ENCODE data around the gene MED27. TPM values are rescaled to one million over a fixed set of nuclear protein-coding genes. Genes with fewer than 3 reads are reported as not detected.

The MED27 gene
- total and polyA plus RNA-seq, 2 of the 4 experiments (the other 2 are of a cell fraction), result 50.2 to 63.4 TPM

- H3K14ac ChIP-seq (replicated peaks; ENCODE audit: low read depth, low read length), result no peak overlapping the region
- no peak overlapping the region for H4K8ac ChIP-seq (ENCODE audit: low read depth in 2 of 2, low read length in 2 of 2)
- no peak overlapping the region for H4K5ac ChIP-seq (ENCODE audit: low read depth, low read length)
- in situ Hi-C loops (cut with MboI; ENCODE audit: low sequenced_read_pairs), result no loop called here
- H3K4me3 ChIP-seq (ENCODE audit: insufficient read depth, low read depth, low read length), result no peak overlapping the region
- intact Hi-C loops (cut with micrococcal nuclease), result no loop called here
- H3K9me3 ChIP-seq (ENCODE audit: control insufficient read depth, insufficient read depth, low read length), result no peaks in the 10 kb centered on the region
- no peak overlapping the region for H3K56ac ChIP-seq (ENCODE audit: extremely low read depth, insufficient read depth, low read length)
- H3K4ac ChIP-seq (ENCODE audit: low read depth, low read length), result no peak overlapping the region
- no peak overlapping the region for H4K91ac ChIP-seq (ENCODE audit: insufficient read depth, low read depth, low read length)
- ChIA-PET POLR2A (ENCODE audit: unreplicated experiment) (no interaction called here), CTCF (interaction anchor here (1.4 kb wide), 1 partner anchor 11 kb away, joined by 3 read pairs; no protein-coding TSS in a partner anchor)
- H3K9me1 ChIP-seq (ENCODE audit: insufficient read depth, low read length), result peaks cover 6% of the 10 kb centered on the region
- peaks cover 3% of the 10 kb centered on the region; the same call in 1 of the 2 replicates for H3K4me1 ChIP-seq (ENCODE audit: control insufficient read depth, insufficient read depth, low read length)
- H2BK120ac ChIP-seq (ENCODE audit: low read depth, low read length), result no peak overlapping the region
- no peak for ATAC-seq (ENCODE audit: low read depth)
- no peak overlapping the region for H3K4me2 ChIP-seq (ENCODE audit: low read depth, low read length)
- no TSS peak for BruUV-seq (replicated peaks)
- H2AK9ac ChIP-seq (replicated peaks; ENCODE audit: low read depth, low read length, poor library complexity), result no peak overlapping the region
- H4K20me1 ChIP-seq (ENCODE audit: insufficient read depth, low read length), result peaks cover 17% of the 10 kb centered on the region
- no CpG with 5 or more reads among the region's 3 CpGs for WGBS, 2 experiments (ENCODE audit: extremely low coverage in 2 of 2, insufficient read length in 1 of 2)
- H2BK15ac ChIP-seq (ENCODE audit: low read depth, low read length), result no peak overlapping the region
- no peak for DNase-seq
- H3K27me3 ChIP-seq (ENCODE audit: control insufficient read depth, insufficient read depth, low read length), result no peaks in the 10 kb centered on the region
- no peak overlapping the region for H3K23ac ChIP-seq (ENCODE audit: low read depth, low read length)
- H3K18ac ChIP-seq (ENCODE audit: low read depth, low read length), result no peak overlapping the region
- peak; percentile 38; the same call in 1 of the 2 replicates for TF ChIP-seq MAFK (IDR thresholded peaks at IDR 0.05; ENCODE audit: low read depth, low read length)
- TF ChIP-seq MAZ (IDR thresholded peaks at IDR 0.05; ENCODE audit: borderline replicate concordance, low read depth, low read length), result no peak
- no peak overlapping the region for H2BK5ac ChIP-seq (ENCODE audit: low read depth, low read length, poor library complexity, severe bottlenecking)
- dilution Hi-C loops (cut with HindIII; ENCODE audit: low sequenced_read_pairs, unreplicated experiment), result no loop called here
- no peak overlapping the region for H2BK20ac ChIP-seq (ENCODE audit: low read depth, low read length)
- no peak overlapping the region for H3K27ac ChIP-seq (ENCODE audit: insufficient read depth, low read length)
- H3K79me1 ChIP-seq (ENCODE audit: low read depth in 1 of 2, low read length in 2 of 2), result peaks cover 33 to 52% of the 10 kb centered on the region in 2 experiments
- peaks cover 3% of the 10 kb centered on the region; the same call in 1 of the 2 replicates for H3K36me3 ChIP-seq (ENCODE audit: control insufficient read depth, insufficient read depth, low read length)
- H3K9ac ChIP-seq (ENCODE audit: low read depth, low read length), result no peak overlapping the region
- no peak overlapping the region for H2AK5ac ChIP-seq (ENCODE audit: low read depth, low read length)
- H2AFZ ChIP-seq (replicated peaks; ENCODE audit: low read length, poor library complexity), result no peak overlapping the region
Measured at GRCh38 chr9:132015866-132016265, 63.8 kb downstream of the MED27 start.
